Myocyte (in vitro differentiated cells): Measurements from ENCODE around the gene OTUD7B. TPM values are rescaled to one million over a fixed set of nuclear protein-coding genes. Genes with fewer than 3 reads are reported as not detected.

Experiments
- DNase-seq: peaks from one replicate; pipeline ENCODE4 v3.0.0-alpha.2; 2012; ENCODE audit warnings: low read depth
- total RNA-seq: library from RNA; depleted of rRNA; stranded (reverse); fragments of >200 nt; gene quantifications from 2 replicates; pipeline ENCODE4 v1.2.3, GENCODE V29; 2014

Gene OTUD7B
- total RNA-seq, 1 donor from 2014 or later = 13.4 TPM

GRCh38 chr1:150003801-150004200 is 6.7 kb downstream of the OTUD7B start:
- DNase-seq = no peak

- DNase-seq = no peak
Measured at GRCh38 chr1:150002217-150002616, 8.3 kb downstream of the OTUD7B start.

GRCh38 chr1:150001415-150001814 is 9.1 kb downstream of the OTUD7B start:
- DNase-seq = peak; percentile 33

GRCh38 chr1:149997585-149998262 is 12.8 kb downstream of the OTUD7B start:
- DNase-seq = no peak

GRCh38 chr1:149995927-149996326 is 14.6 kb downstream of the OTUD7B start:
- DNase-seq = no peak

GRCh38 chr1:149993764-149994163 is 16.8 kb downstream of the OTUD7B start:
- no peak for DNase-seq

GRCh38 chr1:149993181-149993580 is 17.3 kb downstream of the OTUD7B start:
- no peak for DNase-seq

GRCh38 chr1:149987297-149987595 is 23.3 kb downstream of the OTUD7B start:
- no peak for DNase-seq

- peak; percentile 86 for DNase-seq
Measured at GRCh38 chr1:149986486-149987296, 23.8 kb downstream of the OTUD7B start.

GRCh38 chr1:149979972-149980540 is 30.5 kb downstream of the OTUD7B start:
- DNase-seq = no peak

GRCh38 chr1:149979245-149979971 is 31.1 kb downstream of the OTUD7B start:
- no peak for DNase-seq

GRCh38 chr1:149978547-149979023 is 31.9 kb downstream of the OTUD7B start:
- DNase-seq = no peak

- no peak for DNase-seq
Measured at GRCh38 chr1:149977345-149977744, 33.2 kb downstream of the OTUD7B start.

- no peak for DNase-seq
Measured at GRCh38 chr1:149972547-149972946, 38.0 kb downstream of the OTUD7B start.

GRCh38 chr1:149967646-149968045 is 42.9 kb downstream of the OTUD7B start:
- no peak for DNase-seq

- no peak for DNase-seq
Measured at GRCh38 chr1:149967041-149967440, 43.5 kb downstream of the OTUD7B start.

GRCh38 chr1:149966405-149966804 is 44.1 kb downstream of the OTUD7B start:
- DNase-seq = no peak

- DNase-seq = no peak
Measured at GRCh38 chr1:149965440-149965839, 45.1 kb downstream of the OTUD7B start.

GRCh38 chr1:149963358-149963757 is 47.2 kb downstream of the OTUD7B start:
- no peak for DNase-seq

GRCh38 chr1:149962736-149963135 is 47.8 kb downstream of the OTUD7B start:
- peak; percentile 61 for DNase-seq

GRCh38 chr1:149962039-149962647 is 48.4 kb downstream of the OTUD7B start:
- DNase-seq = peak; percentile 78
